NCI-H526 (cell line): ENCODE measurements around the gene TPM2.

ENCODE experiments used
- DNase-seq, 2 experiments: peaks; one replicate each; lab custom pipeline; 2025; lab: John Stamatoyannopoulos, UW

Gene TPM2

GRCh38 chr9:35696520-35697215, 6.9 kb upstream of the TPM2 start:
- DNase-seq: peak in 1 of 2 experiments; percentile 65

GRCh38 chr9:35695943-35696401, 6.2 kb upstream of the TPM2 start:
- DNase-seq: no peak

GRCh38 chr9:35691757-35692301, 2.1 kb upstream of the TPM2 start:
- DNase-seq: peak in 1 of 2 experiments; percentile 41

- no peak for DNase-seq
Observed at GRCh38 chr9:35691334-35691650, 1.6 kb upstream of the TPM2 start.

GRCh38 chr9:35690614-35691333, 1.0 kb upstream of the TPM2 start:
- DNase-seq: peak in 1 of 2 experiments; percentile 43

- DNase-seq: no peak
Observed at GRCh38 chr9:35690294-35690613, 529 bp upstream of the TPM2 start.

- no peak for DNase-seq
Observed at GRCh38 chr9:35688558-35689541, 875 bp downstream of the TPM2 start.

GRCh38 chr9:35687972-35688557, 1.7 kb downstream of the TPM2 start:
- no peak for DNase-seq

- DNase-seq: no peak
Observed at GRCh38 chr9:35687306-35687705, 2.4 kb downstream of the TPM2 start.

GRCh38 chr9:35686222-35687203, 3.2 kb downstream of the TPM2 start:
- DNase-seq: no peak

- no peak for DNase-seq
Observed at GRCh38 chr9:35685506-35685905, 4.2 kb downstream of the TPM2 start.

- DNase-seq: no peak
Observed at GRCh38 chr9:35684921-35685320, 4.8 kb downstream of the TPM2 start.

- no peak for DNase-seq
Observed at GRCh38 chr9:35683323-35683722, 6.4 kb downstream of the TPM2 start.

- no peak for DNase-seq
Observed at GRCh38 chr9:35682520-35683315, 7.0 kb downstream of the TPM2 start.

GRCh38 chr9:35682051-35682450, 7.7 kb downstream of the TPM2 start:
- no peak for DNase-seq

- peak in 1 of 2 experiments; percentile 15 for DNase-seq
Observed at GRCh38 chr9:35681341-35682002, 8.3 kb downstream of the TPM2 start.

GRCh38 chr9:35680331-35681105, 9.2 kb downstream of the TPM2 start:
- DNase-seq: peak; percentile 99

- no peak for DNase-seq
Observed at GRCh38 chr9:35679766-35680330, 9.9 kb downstream of the TPM2 start.
